Endothelial cell of umbilical vein (primary cell): Measurements from ENCODE around the gene C1orf35. TPM values are rescaled to one million over a fixed set of nuclear protein-coding genes. Genes with fewer than 3 reads are reported as not detected.

Experiments
- BruUV-seq: library from RNA; stranded (reverse); fragments of 400-500 nt; replicated peaks from 2 replicates; lab custom pipeline; 2021; lab: Mats Ljungman, UMichigan
- CTCF ChIA-PET: fragments of 300-600, 350-600 bp; sonication (Branson Sonifier 250); formaldehyde crosslinking; loops from one replicate; lab custom pipeline; 2021; ENCODE audit warnings: antibody characterized with exemption, inconsistent platforms; lab: Charles Lee
- POLR2A ChIA-PET: fragments of 300-600, 350-600 bp; sonication (Branson Sonifier 250); formaldehyde crosslinking; loops from one replicate; lab custom pipeline; 2021; ENCODE audit warnings: antibody characterized with exemption, inconsistent platforms; lab: Charles Lee
- DNase-seq: peaks from one replicate; pipeline ENCODE4 v3.0.0-alpha.2; 2011; ENCODE audit warnings: low read depth, low spot score
- FAIRE-seq: peaks from 2 replicates; lab custom pipeline; 2011; peaks lifted over from hg19 to GRCh38; lab: Jason Lieb, UNC
- H2AFZ ChIP-seq: 2 replicates; pipeline ENCODE4 v1.6.0; 2012; ENCODE audit warnings: low read depth, low read length, control low read depth, inconsistent platforms
- H3K27ac ChIP-seq: 2 replicates; pipeline ENCODE4 v1.5.1; 2011; ENCODE audit warnings: low read depth, mild to moderate bottlenecking, control low read depth, low read length, moderate library complexity; ENCODE audit not compliant: insufficient read depth
- H3K27me3 ChIP-seq, 2 experiments: 2 replicates each; pipeline versions ENCODE4 v1.6.0 to v1.6.1; 2011; ENCODE audit warnings: low read length in 2 of 2, mixed read lengths in 1 of 2; ENCODE audit not compliant: control insufficient read depth in 2 of 2, insufficient read depth in 2 of 2
- H3K36me3 ChIP-seq, 2 experiments: 2 replicates in 1 of 2; 3 replicates in 1 of 2; pipeline ENCODE4 v1.5.1; 2011; ENCODE audit warnings: low read length in 2 of 2, mild to moderate bottlenecking in 1 of 2, moderate library complexity in 1 of 2; ENCODE audit not compliant: control insufficient read depth in 2 of 2, insufficient read depth in 2 of 2; ENCODE audit errors: extremely low read depth in 1 of 2
- H3K4me1 ChIP-seq: 3 replicates; pipeline ENCODE4 v1.5.1; 2011; ENCODE audit warnings: mild to moderate bottlenecking, low read length; ENCODE audit not compliant: control insufficient read depth, insufficient read depth; ENCODE audit errors: extremely low read depth
- H3K4me2 ChIP-seq: 2 replicates; pipeline ENCODE4 v1.6.1; 2011; ENCODE audit warnings: low read length, control low read depth, mixed read lengths; ENCODE audit not compliant: insufficient read depth
- H3K4me3 ChIP-seq, 3 experiments: fragments of 200-600 bp in 1 of 3; sonication (generic), shearing (Covaris generic) in 1 of 3; replicated peaks in 1 of 3; 2 replicates each; pipeline ENCODE4 v1.5.1; 2011 to 2016; ENCODE audit warnings: control low read depth in 3 of 3, low read length in 3 of 3, mild to moderate bottlenecking in 2 of 3, inconsistent platforms in 1 of 3, low read depth in 1 of 3, moderate library complexity in 1 of 3; ENCODE audit not compliant: insufficient read depth in 1 of 3
- H3K79me2 ChIP-seq: 2 replicates; pipeline ENCODE4 v1.6.0; 2012; ENCODE audit warnings: low read length, inconsistent platforms; ENCODE audit not compliant: control insufficient read depth, insufficient read depth
- H3K9ac ChIP-seq: replicated peaks from 2 replicates; pipeline ENCODE3; 2011; ENCODE audit warnings: low read length, control low read depth; ENCODE audit not compliant: insufficient read depth; ENCODE audit errors: extremely low read depth
- H3K9me1 ChIP-seq: replicated peaks from 3 replicates; pipeline ENCODE4 v1.6.0; 2011; ENCODE audit warnings: mild to moderate bottlenecking, low read length; ENCODE audit not compliant: control insufficient read depth, insufficient read depth; ENCODE audit errors: extremely low read depth
- H3K9me3 ChIP-seq: replicated peaks from 2 replicates; pipeline ENCODE4 v1.5.1; 2012; ENCODE audit warnings: low read length, inconsistent platforms; ENCODE audit not compliant: control insufficient read depth, insufficient read depth
- H4K20me1 ChIP-seq: replicated peaks from 2 replicates; pipeline ENCODE3; 2011; ENCODE audit warnings: mild to moderate bottlenecking, low read length; ENCODE audit not compliant: control insufficient read depth, insufficient read depth; ENCODE audit errors: extremely low read depth
- EZH2 ChIP-seq: IDR thresholded peaks from 2 replicates; pipeline ENCODE4 v1.6.1; 2012; ENCODE audit warnings: borderline replicate concordance, low read depth, mild to moderate bottlenecking, moderate library complexity, low read length, inconsistent platforms; ENCODE audit not compliant: severe bottlenecking
- FOS ChIP-seq: IDR thresholded peaks from 2 replicates; pipeline ENCODE4 v1.6.1; 2011; ENCODE audit warnings: mild to moderate bottlenecking, low read length, moderate library complexity, borderline replicate concordance; ENCODE audit not compliant: insufficient read depth
- POLR2A ChIP-seq: IDR thresholded peaks from 2 replicates; pipeline ENCODE4 v1.6.1; 2012; ENCODE audit warnings: low read depth, mild to moderate bottlenecking, control low read depth, low read length
- POLR2AphosphoS5 ChIP-seq: IDR thresholded peaks from 2 replicates; pipeline ENCODE4 v1.6.1; 2012; ENCODE audit warnings: low read depth, mild to moderate bottlenecking, control low read depth, low read length, moderate library complexity; ENCODE audit not compliant: insufficient read depth
- dilution Hi-C: fragments of 300-500 bp; cut with MboI; formaldehyde crosslinking; loops from one replicate; pipeline ENCODE4 v1.15.0; 2019; ENCODE audit warnings: low sequenced_read_pairs; ENCODE audit not compliant: extremely low pct_ligation_motif_present
- intact Hi-C: fragments of 100-400 bp; cut with micrococcal nuclease; formaldehyde crosslinking; loops from one replicate; pipeline ENCODE4 v1.10.0; 2022
- polyA plus RNA-seq, 4 experiments: library from polyadenylated mRNA; depleted of rRNA in 3 of 4; stranded (reverse) in 3 of 4; unstranded in 1 of 4; fragments of >200 nt; gene quantifications; 2 replicates each; pipeline versions ENCODE4 v1.2.1 to v1.2.3, GENCODE V29; 2011 to 2012; ENCODE audit warnings: missing spikeins in 1 of 4
- total RNA-seq: library from RNA; stranded (reverse); gene quantifications from 2 replicates; pipeline ENCODE4 v1.2.3, GENCODE V29; 2021
- TF ChIP-seq, protein P1 (sequence below): IDR thresholded peaks from 2 replicates; pipeline ENCODE4 v1.6.1; 2011; ENCODE audit not compliant: insufficient read depth, insufficient read length

The C1orf35 gene
- total and polyA plus RNA-seq, 2 donors (not counting 3 experiments of a cell fraction or from before 2014, with no cell fraction given), result 19.9 to 21.7 TPM

DNA sequence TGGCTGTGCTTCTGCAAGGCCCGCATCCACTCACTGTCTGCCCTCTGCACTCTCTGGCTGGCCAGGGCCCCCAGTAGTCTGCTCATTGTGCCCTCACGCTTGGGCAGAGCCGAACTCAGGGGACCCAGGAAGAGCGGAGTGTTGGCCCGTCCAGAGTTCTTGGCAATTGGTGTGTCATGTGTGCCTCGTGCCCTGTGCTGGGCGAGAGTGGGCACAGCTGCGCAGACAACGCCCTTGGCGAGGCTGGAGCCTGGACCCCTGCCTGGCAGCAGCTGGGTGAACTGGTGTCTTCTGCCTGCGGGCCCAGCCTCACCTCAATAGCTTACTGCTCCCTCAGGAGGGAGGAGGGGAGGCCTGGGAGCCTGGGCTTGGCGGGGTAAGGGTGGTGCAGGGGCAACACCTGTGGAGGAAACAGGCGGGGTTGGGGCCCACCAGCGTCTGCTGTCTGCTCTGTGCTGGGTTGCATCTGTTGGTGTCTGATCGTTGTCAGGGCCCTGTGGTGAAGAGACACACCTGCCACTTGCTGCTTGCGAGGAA lies 39.1 kb upstream of the C1orf35 start:
- Histone ChIP-seq H4K20me1 (no peaks in the 10 kb centered on the region), H3K4me3 (peak overlapping the region in 1 of 3 experiments; percentile 77), H3K4me1 (peaks cover 18% of the 10 kb centered on the region), H3K79me2 (peaks cover 67% of the 10 kb centered on the region), H3K27me3 (peaks cover 1 to 2% of the 10 kb centered on the region in 2 experiments), H3K9ac (no peak overlapping the region), H3K9me3 (no peaks in the 10 kb centered on the region), H2AFZ (no peak overlapping the region), H3K36me3 (peaks cover 0 to 12% of the 10 kb centered on the region in 2 experiments), H3K4me2 (peak overlapping the region; percentile 93), H3K9me1 (no peaks in the 10 kb centered on the region), H3K27ac (no peak overlapping the region)
- intact Hi-C loops (no loop called here), dilution Hi-C loops (no loop called here)
- ChIA-PET POLR2A (interaction anchor here (0.7 to 1.7 kb wide), 2 partner anchors 23 to 24 kb away, joined by 3 to 4 read pairs; partner anchors contain the start of gene IBA57), CTCF (interaction anchor here (0.9 to 3.5 kb wide), 3 partner anchors 11 to 143 kb away, joined by 5 to 12 read pairs (median 7); partner anchors contain the start of gene IBA57)
- no TSS peak for BruUV-seq
- FAIRE-seq (no peak), DNase-seq (no peak)
- no peak for TF ChIP-seq POLR2A
- no peak for TF ChIP-seq POLR2AphosphoS5
- TF ChIP-seq EZH2, result no peak
- TF ChIP-seq, protein P1, sequence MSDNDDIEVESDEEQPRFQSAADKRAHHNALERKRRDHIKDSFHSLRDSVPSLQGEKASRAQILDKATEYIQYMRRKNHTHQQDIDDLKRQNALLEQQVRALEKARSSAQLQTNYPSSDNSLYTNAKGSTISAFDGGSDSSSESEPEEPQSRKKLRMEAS, result no peak
- no peak for TF ChIP-seq FOS
